Measurements from ENCODE around the gene HSBP1. TPM values are rescaled to one million over a fixed set of nuclear protein-coding genes. Genes with fewer than 3 reads are reported as not detected.

HSBP1 gene
- total RNA-seq, 1 experiment from 2014 or later = 235 TPM

- ChIA-PET POLR2A (no interaction called here), CTCF (no interaction called here)
- Mint-ChIP-seq H3K27me3 (ENCODE audit: insufficient read depth, unreplicated experiment) (peaks cover 39% of the 10 kb centered on the region), H3K9me3 (ENCODE audit: unreplicated experiment) (no peaks in the 10 kb centered on the region), H3K36me3 (ENCODE audit: insufficient read depth, unreplicated experiment) (no peaks in the 10 kb centered on the region), H3K4me3 (ENCODE audit: unreplicated experiment) (no peak overlapping the region), H3K27ac (ENCODE audit: unreplicated experiment) (no peak overlapping the region), H3K4me1 (ENCODE audit: low read depth, unreplicated experiment) (no peaks in the 10 kb centered on the region)
- Histone ChIP-seq H3K27me3 (replicated peaks; ENCODE audit: control insufficient read depth, insufficient read depth, low read length) (no peaks in the 10 kb centered on the region), H3K36me3 (ENCODE audit: control insufficient read depth, insufficient read depth, low read length) (no peaks in the 10 kb centered on the region; the same call in 1 of the 2 replicates), H3K4me1 (no peaks in the 10 kb centered on the region), H3K9me3 (no peaks in the 10 kb centered on the region; the same call in 1 of the 2 replicates), H3K4me3 (ENCODE audit: low read depth, low read length) (no peak overlapping the region)
- TF ChIP-seq CTCF (IDR thresholded peaks at IDR 0.05; ENCODE audit: insufficient read depth in 1 of 2, low read depth in 1 of 2, low read length in 1 of 2, severe bottlenecking in 1 of 2, unreplicated experiment in 1 of 2) = no peak
- BruUV-seq (replicated peaks) = no TSS peak
- intact Hi-C loops (cut with micrococcal nuclease; ENCODE audit: unreplicated experiment) = no loop called here
- DNase-seq = no peak
Observed at GRCh38 chr16:83779886-83780285, 27.9 kb upstream of the HSBP1 start.

- Mint-ChIP-seq H3K4me3 (ENCODE audit: unreplicated experiment) (no peak overlapping the region), H3K4me1 (ENCODE audit: low read depth, unreplicated experiment) (no peaks in the 10 kb centered on the region), H3K9me3 (ENCODE audit: unreplicated experiment) (no peaks in the 10 kb centered on the region), H3K36me3 (ENCODE audit: insufficient read depth, unreplicated experiment) (no peaks in the 10 kb centered on the region), H3K27me3 (ENCODE audit: insufficient read depth, unreplicated experiment) (peaks cover 28% of the 10 kb centered on the region), H3K27ac (ENCODE audit: unreplicated experiment) (no peak overlapping the region)
- H3K4me1 ChIP-seq = no peaks in the 10 kb centered on the region
- DNase-seq = no peak
- intact Hi-C loops (cut with micrococcal nuclease; ENCODE audit: unreplicated experiment) = no loop called here
- TF ChIP-seq CTCF (IDR thresholded peaks at IDR 0.05; ENCODE audit: insufficient read depth in 1 of 2, low read depth in 1 of 2, low read length in 1 of 2, severe bottlenecking in 1 of 2, unreplicated experiment in 1 of 2) = no peak
- no TSS peak for BruUV-seq (replicated peaks)
- no peaks in the 10 kb centered on the region for H3K36me3 ChIP-seq (ENCODE audit: control insufficient read depth, insufficient read depth, low read length)
- H3K27me3 ChIP-seq (replicated peaks; ENCODE audit: control insufficient read depth, insufficient read depth, low read length) = no peaks in the 10 kb centered on the region
- ChIA-PET CTCF (no interaction called here), POLR2A (no interaction called here)
- no peaks in the 10 kb centered on the region for H3K9me3 ChIP-seq
- H3K4me3 ChIP-seq (ENCODE audit: low read depth, low read length) = no peak overlapping the region
Observed at GRCh38 chr16:83785455-83785854, 22.3 kb upstream of the HSBP1 start.

- no peak for DNase-seq
- BruUV-seq (replicated peaks) = no TSS peak
- CTCF ChIA-PET = no interaction called here
Observed at GRCh38 chr16:83789642-83790401, 18.0 kb upstream of the HSBP1 start.

More at GRCh38 chr16:83789642-83790401, 18.0 kb upstream of the HSBP1 start:
- no peak for TF ChIP-seq CTCF (IDR thresholded peaks at IDR 0.05; ENCODE audit: insufficient read depth in 1 of 2, low read depth in 1 of 2, low read length in 1 of 2, severe bottlenecking in 1 of 2, unreplicated experiment in 1 of 2)
- Mint-ChIP-seq H3K4me1 (ENCODE audit: low read depth, unreplicated experiment) (no peaks in the 10 kb centered on the region), H3K4me3 (ENCODE audit: unreplicated experiment) (no peak overlapping the region), H3K9me3 (ENCODE audit: unreplicated experiment) (peaks cover 10% of the 10 kb centered on the region), H3K36me3 (ENCODE audit: insufficient read depth, unreplicated experiment) (no peaks in the 10 kb centered on the region), H3K27ac (ENCODE audit: unreplicated experiment) (no peak overlapping the region), H3K27me3 (ENCODE audit: insufficient read depth, unreplicated experiment) (peaks cover 16% of the 10 kb centered on the region)
- Histone ChIP-seq H3K9me3 (no peaks in the 10 kb centered on the region), H3K36me3 (ENCODE audit: control insufficient read depth, insufficient read depth, low read length) (no peaks in the 10 kb centered on the region), H3K4me1 (no peaks in the 10 kb centered on the region), H3K4me3 (ENCODE audit: low read depth, low read length) (no peak overlapping the region), H3K27me3 (replicated peaks; ENCODE audit: control insufficient read depth, insufficient read depth, low read length) (no peaks in the 10 kb centered on the region)
- POLR2A ChIA-PET = no interaction called here
- intact Hi-C loops (cut with micrococcal nuclease; ENCODE audit: unreplicated experiment) = no loop called here

Measured in Caco-2 (cell line).